NT2/D1 (cell line): ENCODE data around the gene SDK1.

Experiments used
- SUZ12 ChIP-seq: IDR thresholded peaks from 2 replicates; pipeline ENCODE4 v1.6.1; 2011; ENCODE audit not compliant: insufficient read length, insufficient read depth; ENCODE audit errors: extremely low read depth
- YY1 ChIP-seq: IDR thresholded peaks from 2 replicates; pipeline ENCODE4 v1.6.1; 2011; ENCODE audit not compliant: insufficient read length, insufficient read depth

GRCh38 chr7:3861941-3862340, 560.9 kb downstream of the SDK1 start:
- TF ChIP-seq YY1, result no peak
- no peak for TF ChIP-seq SUZ12
